HG03342 (cell line): ENCODE results near the gene BBS4.
"Not testable (repeated sequence)": the region's sequence is repeated elsewhere in the genome, so short reads cannot be mapped to it uniquely, and the experiment has no call there.

ENCODE experiments used
- ATAC-seq: cut with Tn5 transposase; IDR thresholded peaks from one replicate; pipeline ENCODE4 v1.9.1; 2021; ENCODE audit warnings: mild to moderate bottlenecking, moderate library complexity; ENCODE audit not compliant: unreplicated experiment

BBS4 gene

GRCh38 chr15:72685925-72686794 is at the start of gene BBS4, which contains the start of gene HIGD2B:
TSS of gene BBS4 (plus strand) at chr15:72686207. CDS start at chr15:72686228, 21 bp downstream.
TSS of gene HIGD2B (minus strand) at chr15:72686182. CDS start at chr15:72676374, 9,808 bp downstream.
- peak; percentile 94 for ATAC-seq

GRCh38 chr15:72636519-72637282 is 49.3 kb upstream of the BBS4 start:
- not testable (repeated sequence) for ATAC-seq

- ATAC-seq = not testable (repeated sequence)
Observed at GRCh38 chr15:72639759-72640483, 46.1 kb upstream of the BBS4 start.

- not testable (repeated sequence) for ATAC-seq
Observed at GRCh38 chr15:72642271-72642670, 43.7 kb upstream of the BBS4 start.

GRCh38 chr15:72648631-72649253 is 37.3 kb upstream of the BBS4 start:
- ATAC-seq = not testable (repeated sequence)

- not testable (repeated sequence) for ATAC-seq
Observed at GRCh38 chr15:72654397-72654796, 31.6 kb upstream of the BBS4 start, which contains the start of gene GOLGA6B. TSS of gene GOLGA6B (plus strand) at chr15:72654697. CDS start at chr15:72654738, 41 bp downstream.

GRCh38 chr15:72656014-72656413 is 30.0 kb upstream of the BBS4 start:
- not testable (repeated sequence) for ATAC-seq

GRCh38 chr15:72661081-72661480 is 24.9 kb upstream of the BBS4 start:
- not testable (repeated sequence) for ATAC-seq

GRCh38 chr15:72663931-72664330 is 22.1 kb upstream of the BBS4 start:
- not testable (repeated sequence) for ATAC-seq

- ATAC-seq = not testable (repeated sequence)
Observed at GRCh38 chr15:72665706-72666105, 20.3 kb upstream of the BBS4 start.

GRCh38 chr15:72669803-72670202 is 16.2 kb upstream of the BBS4 start:
- ATAC-seq = not testable (repeated sequence)

GRCh38 chr15:72670656-72671352 is 15.2 kb upstream of the BBS4 start:
- peak; percentile 80 for ATAC-seq

GRCh38 chr15:72671525-72671924 is 14.5 kb upstream of the BBS4 start:
- ATAC-seq = no peak

GRCh38 chr15:72676838-72677237 is 9.2 kb upstream of the BBS4 start:
- no peak for ATAC-seq

- no peak for ATAC-seq
Observed at GRCh38 chr15:72680931-72681330, 5.1 kb upstream of the BBS4 start.

- no peak for ATAC-seq
Observed at GRCh38 chr15:72682772-72683171, 3.2 kb upstream of the BBS4 start.

- no peak for ATAC-seq
Observed at GRCh38 chr15:72685301-72685924, 594 bp upstream of the BBS4 start.

- no peak for ATAC-seq
Observed at GRCh38 chr15:72688697-72689096, 2.7 kb downstream of the BBS4 start.

GRCh38 chr15:72690938-72691337 is 4.9 kb downstream of the BBS4 start:
- ATAC-seq = no peak
